HG03354 (cell line): Measurements from ENCODE around the gene ZNF322.
"Not testable (repeated sequence)": the region's sequence is repeated elsewhere in the genome, so short reads cannot be mapped to it uniquely, and the experiment has no call there.

Experiments used
- ATAC-seq: cut with Tn5 transposase; IDR thresholded peaks from one replicate; pipeline ENCODE4 v1.9.1; 2021; ENCODE audit warnings: mild to moderate bottlenecking; ENCODE audit not compliant: unreplicated experiment, poor library complexity, severe bottlenecking

The ZNF322 gene, protein sequence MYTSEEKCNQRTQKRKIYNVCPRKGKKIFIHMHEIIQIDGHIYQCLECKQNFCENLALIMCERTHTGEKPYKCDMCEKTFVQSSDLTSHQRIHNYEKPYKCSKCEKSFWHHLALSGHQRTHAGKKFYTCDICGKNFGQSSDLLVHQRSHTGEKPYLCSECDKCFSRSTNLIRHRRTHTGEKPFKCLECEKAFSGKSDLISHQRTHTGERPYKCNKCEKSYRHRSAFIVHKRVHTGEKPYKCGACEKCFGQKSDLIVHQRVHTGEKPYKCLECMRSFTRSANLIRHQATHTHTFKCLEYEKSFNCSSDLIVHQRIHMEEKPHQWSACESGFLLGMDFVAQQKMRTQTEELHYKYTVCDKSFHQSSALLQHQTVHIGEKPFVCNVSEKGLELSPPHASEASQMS

DNA sequence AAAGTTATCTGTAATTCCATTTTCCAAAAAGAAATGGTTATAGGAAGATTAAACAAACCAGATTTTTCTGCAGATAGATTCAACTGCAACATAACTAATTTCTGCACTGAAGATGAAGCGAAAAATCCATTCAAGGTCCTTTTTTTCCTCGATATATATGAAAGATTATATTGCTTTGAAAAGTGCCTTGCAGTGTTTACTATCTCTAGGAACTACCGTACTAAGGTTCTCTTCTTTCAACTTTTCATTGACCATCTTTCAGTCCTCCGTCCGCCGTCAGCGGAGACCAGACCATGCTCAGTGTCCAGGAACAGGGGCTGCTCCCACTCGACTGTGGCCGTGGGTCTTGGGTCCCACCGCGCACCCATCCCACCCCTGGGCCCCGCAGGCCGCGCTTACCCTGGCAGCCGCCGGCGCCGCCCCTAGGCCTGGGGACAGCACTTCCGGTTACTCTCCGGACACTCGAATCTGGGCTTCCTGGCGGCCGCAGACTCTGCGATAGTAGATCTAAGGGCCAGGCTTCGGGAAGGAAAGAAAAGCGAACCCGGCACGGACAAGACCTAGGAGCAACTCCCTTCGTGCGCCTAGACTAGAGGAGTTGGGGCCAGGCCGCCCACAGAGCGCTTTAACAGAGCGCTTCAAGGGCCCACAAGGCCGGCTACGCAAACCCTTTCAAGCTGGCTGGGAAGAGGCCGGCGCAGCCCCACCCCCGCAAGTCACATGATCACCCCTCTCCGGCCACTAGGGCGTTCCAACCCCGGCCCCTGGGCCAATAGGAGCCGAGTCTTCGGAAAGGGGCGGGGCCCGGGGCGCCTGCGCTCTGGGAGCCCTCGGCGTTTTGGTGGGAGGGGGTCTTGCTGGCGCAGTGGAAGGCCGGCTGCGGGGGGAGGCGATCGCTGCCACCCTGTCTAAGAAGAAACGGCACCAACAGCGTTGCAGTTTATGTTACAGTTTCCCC, at the start of gene ZNF322:
Gene ZNF322 (minus strand): TSS at position 705 of the 958 bp plus-strand sequence. CDS start 21,193 bp downstream, outside the sequence.
- peak; percentile 99 for ATAC-seq

DNA sequence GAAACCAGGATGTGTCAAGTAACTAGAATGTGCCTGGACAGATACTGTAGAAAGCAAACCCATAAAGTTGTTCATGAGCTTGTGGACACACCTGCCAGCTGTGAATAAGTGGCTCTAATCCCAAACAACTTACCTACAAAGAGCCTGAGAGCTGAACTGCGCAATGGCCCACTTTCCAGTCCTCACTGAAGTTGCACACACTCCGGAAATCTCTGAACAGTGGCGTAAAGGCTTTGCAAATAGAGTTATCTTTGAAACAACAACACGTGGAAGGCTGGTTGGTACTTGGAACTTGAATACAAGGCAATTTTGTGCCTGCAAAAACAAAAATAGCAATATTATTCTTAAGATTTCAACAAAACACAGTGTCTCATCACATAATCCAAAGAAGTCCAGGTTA, 46.2 kb upstream of the ZNF322 start:
- ATAC-seq = not testable (repeated sequence)

DNA sequence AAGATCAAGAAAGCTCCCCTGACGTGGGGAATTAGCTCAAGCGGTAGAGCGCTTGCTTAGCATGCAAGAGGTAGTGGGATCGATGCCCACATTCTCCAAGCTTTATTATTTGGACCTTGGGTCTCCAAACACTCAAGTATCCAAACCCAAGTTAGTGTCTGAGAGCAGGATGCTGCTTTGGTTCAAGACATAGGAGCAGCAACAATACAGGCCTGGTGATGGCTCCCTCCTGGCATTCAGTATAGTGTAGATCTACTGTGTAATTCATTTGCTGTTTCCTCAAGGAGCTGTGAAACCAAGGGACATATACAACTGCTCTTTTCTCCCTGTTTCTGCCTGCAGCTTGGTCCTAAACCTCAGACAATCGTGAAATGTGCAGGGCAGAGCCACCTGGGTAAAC, 45.8 kb upstream of the ZNF322 start:
- ATAC-seq = not testable (repeated sequence)

DNA sequence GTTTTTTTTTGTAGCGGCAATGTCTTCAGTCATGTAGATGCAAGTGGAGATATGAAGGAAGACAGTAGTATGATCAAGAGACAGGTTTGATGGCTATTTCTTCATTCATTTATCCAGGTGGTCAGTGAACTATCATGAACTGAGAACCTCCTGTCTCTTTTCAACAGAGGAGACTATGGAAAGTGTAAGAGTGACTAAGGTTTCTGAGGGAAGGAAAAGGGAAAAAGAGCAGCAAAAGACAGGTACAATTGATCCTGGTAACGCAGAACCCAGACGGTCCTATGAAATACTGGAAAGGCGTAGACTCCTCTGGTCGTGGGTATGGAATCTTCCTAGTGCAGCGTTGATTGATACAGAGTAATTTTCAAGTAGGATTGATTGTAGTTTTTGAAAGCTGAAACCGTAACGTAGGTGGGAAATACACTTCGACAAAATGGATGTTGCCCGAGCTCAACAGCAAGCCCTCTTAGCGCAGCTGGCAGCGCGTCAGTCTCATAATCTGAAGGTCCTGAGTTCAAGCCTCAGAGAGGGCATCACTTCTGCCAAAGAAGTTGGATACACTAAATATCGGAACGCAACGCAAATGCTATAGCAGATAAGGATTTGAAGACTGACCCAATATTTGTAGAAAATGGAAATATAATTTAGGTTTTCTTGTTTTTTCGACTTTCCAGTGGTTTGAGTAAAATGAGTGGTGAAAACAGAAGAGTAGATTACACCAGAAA, 41.6 kb upstream of the ZNF322 start:
- ATAC-seq = not testable (repeated sequence)

DNA sequence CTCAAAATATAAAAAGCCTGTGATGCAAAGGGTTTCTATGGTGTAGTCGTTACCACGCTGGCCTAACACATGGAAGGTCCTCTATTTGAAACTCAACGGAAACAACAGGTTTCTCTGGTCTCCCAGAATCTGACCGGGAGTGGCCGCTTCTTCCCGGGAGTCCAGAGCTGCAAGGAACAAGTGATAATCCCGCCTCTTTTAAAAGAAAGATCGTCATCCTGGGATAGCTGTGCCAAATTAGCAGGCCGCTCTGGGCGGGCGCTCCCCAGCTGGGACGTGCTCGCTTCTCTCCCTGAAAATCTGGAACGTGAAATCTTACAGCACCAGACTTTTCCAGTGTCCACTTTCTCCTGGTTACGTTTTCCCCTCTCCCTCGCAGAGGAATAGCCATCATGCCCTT, 38.0 kb upstream of the ZNF322 start:
- ATAC-seq = not testable (repeated sequence)

DNA sequence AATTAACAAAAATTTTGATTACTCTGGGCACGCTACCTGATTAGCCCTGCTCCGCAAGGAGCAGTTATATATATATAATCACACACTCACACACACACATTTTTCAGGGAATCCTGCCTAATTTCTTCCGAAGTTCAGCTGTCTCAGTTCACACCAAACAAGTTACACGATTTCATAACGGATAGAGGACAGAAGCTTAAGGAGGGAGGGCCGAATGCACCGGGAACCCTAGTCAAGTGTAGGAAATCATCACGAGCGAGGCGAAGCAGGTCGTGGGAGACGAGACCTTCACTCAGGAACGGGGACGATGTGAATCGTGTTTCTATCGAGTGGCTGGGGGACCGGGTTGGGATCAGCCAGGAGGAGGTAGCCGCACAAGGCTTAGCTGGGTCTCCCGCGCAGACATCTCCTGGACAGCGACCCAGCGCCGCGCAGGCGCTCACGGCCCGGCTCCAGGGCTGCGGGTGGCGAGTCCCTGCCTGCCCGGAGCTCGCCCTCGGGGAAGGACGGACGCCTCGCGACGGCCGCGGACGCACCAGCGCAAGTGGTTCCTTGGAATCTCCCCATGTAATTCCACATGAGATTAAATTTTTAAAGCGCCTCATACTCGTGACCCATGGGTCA, 29.9 kb upstream of the ZNF322 start:
- ATAC-seq = not testable (repeated sequence)

DNA sequence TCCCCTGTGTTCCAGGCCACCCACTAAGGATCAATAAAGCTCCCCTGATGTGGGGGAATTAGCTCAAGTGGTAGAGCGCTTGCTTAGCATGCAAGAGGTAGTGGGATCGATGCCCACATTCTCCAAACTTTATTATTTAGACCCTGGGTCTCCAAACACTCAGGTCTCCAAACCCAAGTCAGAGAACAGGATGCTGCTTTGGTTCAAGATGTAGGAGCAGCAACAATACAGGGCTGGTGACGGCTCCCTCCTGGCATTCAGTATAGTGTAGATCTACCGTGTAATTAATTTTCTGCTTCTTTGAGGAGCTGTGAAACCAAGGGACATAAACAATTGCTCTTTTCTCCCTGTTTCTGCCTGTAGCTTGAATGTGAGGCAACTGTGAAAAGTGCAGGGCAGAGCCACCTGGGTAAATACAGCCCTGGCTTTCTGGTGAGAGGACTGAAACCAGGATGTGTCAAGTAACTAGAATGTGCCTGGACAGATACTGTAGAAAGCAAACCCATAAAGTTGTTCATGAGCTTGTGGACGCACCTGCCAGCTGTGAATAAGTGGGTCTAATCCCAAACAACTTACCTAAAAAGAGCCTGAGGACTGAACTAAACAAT, 23.0 kb upstream of the ZNF322 start:
- ATAC-seq = not testable (repeated sequence)

DNA sequence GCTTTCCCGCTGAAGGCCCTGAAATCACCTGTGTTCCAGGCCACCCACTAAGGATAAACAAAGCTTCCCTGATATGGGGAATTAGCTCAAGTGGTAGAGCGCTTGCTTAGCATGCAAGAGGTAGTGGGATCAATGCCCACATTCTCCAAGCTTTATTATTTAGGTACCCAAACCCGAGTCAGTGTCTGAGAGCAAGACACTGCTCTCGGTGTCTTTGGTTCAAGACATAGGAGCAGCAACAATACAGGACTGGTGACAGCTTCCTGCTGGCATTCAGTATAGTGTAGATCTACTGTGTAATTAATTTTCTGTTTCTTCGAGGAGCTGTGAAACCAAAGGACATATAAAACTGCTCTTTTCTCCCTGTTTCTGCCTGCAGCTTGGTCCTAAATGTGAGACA, 13.7 kb upstream of the ZNF322 start:
- not testable (repeated sequence) for ATAC-seq

DNA sequence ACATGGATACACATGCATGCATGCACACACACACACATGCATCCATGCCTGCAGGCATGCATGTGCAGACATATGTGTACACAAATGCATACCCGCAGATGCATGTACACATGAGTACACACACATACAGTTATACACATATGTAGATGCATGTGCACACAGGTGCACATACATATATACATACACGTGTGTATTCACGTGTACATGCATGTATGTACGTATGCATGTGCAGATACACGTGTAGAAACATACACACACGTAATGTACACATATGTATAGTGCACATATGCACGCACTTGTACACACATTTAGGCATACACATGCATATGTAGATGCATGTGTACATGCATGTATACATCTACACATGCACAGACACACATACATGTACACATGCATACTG, 11.0 kb upstream of the ZNF322 start:
- ATAC-seq = not testable (repeated sequence)

DNA sequence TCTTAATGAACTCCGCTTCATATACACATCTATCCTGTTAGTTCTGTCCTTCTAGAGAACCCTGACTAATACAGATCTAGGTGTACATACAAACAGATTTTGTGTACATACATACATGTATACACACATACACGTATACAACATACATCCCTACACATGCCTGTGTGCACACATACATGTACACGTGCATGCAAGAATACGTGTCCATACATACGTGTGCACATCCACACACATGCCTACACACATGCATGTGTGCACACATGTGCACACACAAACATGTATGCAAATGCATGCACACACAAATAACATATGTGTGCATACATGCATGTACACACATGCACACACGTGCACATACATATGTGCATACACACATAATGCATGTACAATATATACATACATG, 10.5 kb upstream of the ZNF322 start:
- not testable (repeated sequence) for ATAC-seq

DNA sequence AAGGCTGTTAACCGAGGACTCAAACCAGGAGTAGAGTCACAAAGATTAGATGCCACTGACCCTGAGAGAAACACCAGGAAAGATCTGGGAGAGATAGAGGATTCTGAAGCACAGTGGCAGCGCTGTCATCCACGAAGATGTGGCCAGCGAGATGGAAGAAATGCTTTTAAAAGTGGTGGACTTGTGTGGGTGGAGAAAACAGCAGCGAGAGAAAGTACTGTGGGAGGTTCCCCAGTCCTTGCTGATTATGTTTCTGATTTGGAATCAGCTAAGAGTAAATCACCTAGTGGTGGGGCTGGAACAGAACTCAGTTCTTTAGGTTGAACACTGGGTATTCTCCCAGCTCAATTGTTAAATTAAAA, 435 bp upstream of the ZNF322 start:
- peak; percentile 41 for ATAC-seq

DNA sequence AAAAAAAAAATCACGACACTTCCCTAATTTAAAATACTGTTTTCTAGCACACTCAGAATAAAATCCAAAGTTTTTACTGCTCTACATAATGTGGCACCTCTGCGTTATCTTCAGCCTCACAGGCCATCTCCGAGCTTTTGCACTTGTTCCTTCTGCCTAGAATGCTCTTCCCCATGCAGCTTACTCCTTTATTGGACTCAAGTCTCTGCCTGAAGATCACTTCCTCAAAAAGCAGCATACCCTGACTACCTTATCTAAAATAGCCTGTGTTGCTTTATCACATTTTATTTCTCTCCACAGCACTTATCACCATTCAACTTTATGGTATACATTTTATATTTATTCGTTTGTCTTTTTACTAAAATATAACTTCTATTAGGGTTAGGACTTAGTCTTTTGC, 2.3 kb downstream of the ZNF322 start:
- ATAC-seq = no peak

DNA sequence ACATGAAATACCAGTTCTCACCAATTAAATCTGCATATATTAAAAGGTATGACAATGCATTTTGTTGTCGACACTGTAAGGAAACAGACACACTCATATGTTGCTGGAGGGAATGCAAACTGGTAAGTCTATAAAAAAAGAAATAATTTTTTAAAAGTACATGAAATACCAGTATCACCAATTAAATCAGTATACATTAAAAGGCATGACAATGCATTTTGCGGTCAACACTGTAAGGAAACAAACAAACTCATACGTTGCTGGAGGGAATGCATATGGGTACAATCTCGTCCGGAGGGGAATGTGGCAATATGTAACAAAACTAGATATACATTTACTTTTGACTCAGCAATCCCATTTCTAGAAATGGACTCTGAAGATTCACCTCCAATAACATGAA, 6.5 kb downstream of the ZNF322 start:
- no peak for ATAC-seq

DNA sequence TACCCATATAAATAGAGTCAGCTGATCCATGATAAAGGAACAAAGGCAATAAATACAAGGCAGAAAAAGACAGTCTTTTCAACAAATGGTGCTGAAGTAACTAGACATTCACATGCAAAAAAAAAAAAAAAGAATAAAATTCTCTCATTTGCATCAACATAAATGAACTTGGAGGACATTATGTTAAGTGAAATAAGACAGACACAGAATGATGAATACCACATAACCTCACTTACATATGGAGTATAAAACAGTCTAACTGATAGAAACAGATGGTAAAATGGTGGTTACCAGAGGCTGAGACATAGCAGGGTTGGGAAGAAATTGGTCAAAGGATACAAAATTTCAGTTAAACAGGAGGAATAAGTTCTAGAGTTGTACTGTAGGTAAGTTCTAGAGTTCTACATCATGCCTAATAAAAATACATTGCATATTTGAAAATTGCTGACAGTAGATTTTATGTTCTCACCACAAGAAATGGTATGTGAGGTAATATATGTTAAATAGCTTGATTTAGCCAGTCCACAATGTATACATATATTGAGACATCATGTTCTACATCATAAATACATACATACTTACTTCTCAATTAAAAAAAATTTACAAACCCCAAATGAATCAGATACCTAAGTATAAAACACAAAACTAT, 8.3 kb downstream of the ZNF322 start:
- ATAC-seq = no peak

DNA sequence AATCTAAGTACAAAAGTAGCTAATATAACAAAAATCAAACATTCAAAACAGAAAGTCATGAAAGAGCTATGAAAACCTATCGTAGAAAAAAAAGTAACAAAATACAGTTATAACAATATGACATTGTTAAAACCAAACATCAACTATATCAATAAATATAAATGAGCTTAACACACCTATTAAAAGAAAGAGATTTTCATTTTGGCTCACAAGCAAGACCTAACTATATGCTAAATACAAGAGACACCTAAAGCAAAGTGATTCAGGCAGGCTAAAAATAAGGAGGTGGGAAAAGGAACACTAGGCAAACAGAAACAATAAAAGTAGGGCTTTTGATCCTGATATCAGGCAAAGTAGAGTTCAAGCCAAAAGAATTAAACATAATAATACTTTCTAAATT, 13.5 kb downstream of the ZNF322 start:
- no peak for ATAC-seq

DNA sequence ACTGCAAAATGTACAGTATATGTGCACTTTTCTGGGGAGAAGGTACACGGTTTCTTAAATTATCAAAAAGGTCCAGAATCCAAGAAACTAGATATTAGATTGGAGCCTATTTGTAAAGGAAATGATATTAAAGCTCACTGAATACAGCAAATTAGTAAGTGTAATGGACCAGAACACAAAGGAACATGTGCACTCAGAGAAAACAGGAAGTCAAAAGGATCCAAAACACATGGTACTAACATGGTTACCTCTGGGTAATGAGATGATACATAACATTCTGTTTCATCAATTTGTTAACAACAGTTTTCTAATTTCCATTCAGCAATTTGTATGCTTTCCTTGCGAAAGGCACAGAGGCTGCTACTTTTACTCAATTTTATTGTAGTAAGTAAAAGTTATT, 18.7 kb downstream of the ZNF322 start:
- no peak for ATAC-seq

DNA sequence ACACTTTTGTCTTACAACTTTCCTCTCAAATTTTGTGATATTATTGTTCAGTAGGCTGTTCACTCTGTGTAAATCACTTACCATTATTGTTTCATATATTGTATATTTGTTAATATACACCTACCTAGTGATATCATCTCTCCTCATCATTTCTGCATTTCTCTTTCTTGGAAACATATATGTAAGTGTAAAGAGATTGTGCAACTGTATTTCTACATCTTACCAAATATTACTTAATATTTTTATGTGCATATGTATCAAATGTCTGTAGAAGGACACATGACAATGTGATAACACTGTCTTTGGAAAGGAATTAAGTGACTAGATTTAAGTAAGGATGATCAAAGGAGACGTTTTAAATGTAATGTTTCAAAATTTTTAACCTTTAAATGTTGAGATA, 30.2 kb downstream of the ZNF322 start:
- no peak for ATAC-seq

DNA sequence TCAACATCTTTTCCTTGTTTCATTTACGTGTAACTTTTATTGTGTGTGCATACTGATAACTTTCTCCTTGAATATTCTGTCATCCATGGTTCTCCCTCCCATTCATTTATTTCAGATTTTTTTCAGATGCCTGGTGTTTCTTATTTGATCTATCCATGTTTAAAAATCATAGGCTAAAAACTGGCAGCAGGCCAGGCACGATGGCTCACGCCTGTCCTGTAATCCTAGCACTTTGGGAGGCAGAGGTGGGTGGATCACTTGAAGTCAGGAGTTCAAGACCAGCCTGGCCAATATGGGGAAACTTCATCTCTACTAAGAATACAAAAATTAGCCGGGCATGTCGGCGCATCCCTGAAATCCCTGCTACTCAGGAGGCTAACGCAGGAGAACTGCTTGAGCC, 31.7 kb downstream of the ZNF322 start:
- no peak for ATAC-seq

DNA sequence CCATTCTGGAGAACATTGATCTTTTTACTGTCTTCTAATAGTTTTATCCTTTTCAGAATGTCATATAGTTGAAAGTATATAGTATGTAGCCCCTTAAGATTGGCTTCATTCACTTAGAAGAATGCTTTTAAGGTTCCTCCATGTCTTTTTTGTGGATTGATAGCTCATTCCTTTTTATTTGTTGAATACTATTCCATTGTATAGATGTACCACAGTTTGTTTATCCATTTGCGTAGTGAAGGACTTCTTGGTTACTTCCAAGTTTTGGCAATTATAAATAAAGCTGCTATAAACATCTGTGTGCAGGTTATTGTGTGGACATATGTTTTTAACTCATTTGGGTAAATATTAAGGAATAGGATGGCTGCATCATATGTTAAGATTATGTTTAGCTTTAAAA, 35.0 kb downstream of the ZNF322 start:
- ATAC-seq = no peak
